Activated CD8-positive, alpha-beta T cell treated with anti-CD3 and anti-CD28 coated beads for 36 hours (primary cell): ENCODE measurements around the gene TIMP1. TPM values are rescaled to one million over a fixed set of nuclear protein-coding genes. Genes with fewer than 3 reads are reported as not detected.

Source experiments
- ATAC-seq: fragments of 200-7000 bp; cut with Tn5 transposase; one replicate; pipeline ENCODE4 v1.10.0; 2021; ENCODE audit warnings: mild to moderate bottlenecking, moderate library complexity
- CTCF ChIA-PET: fragments of 350-600 bp; sonication (Branson Sonifier 250); formaldehyde crosslinking; loops from one replicate; lab custom pipeline; 2021; ENCODE audit warnings: antibody characterized with exemption; lab: Charles Lee
- POLR2A ChIA-PET: fragments of 350-600 bp; sonication (Branson Sonifier 250); formaldehyde crosslinking; loops from one replicate; lab custom pipeline; 2021; ENCODE audit warnings: antibody characterized with exemption; lab: Charles Lee
- DNase-seq: peaks from one replicate; pipeline ENCODE4 v3.0.0-alpha.2; 2020
- H3K27ac Mint-ChIP-seq: one replicate; pipeline ENCODE4 v1.8.0; 2021; ENCODE audit warnings: mild to moderate bottlenecking, mixed read lengths
- H3K27me3 Mint-ChIP-seq: one replicate; pipeline ENCODE4 v1.8.0; 2021; ENCODE audit warnings: mixed read lengths
- H3K36me3 Mint-ChIP-seq: one replicate; pipeline ENCODE4 v1.8.0; 2021; ENCODE audit warnings: low read depth, mixed read lengths
- H3K4me1 Mint-ChIP-seq: one replicate; pipeline ENCODE4 v1.8.0; 2021; ENCODE audit warnings: low read depth, mixed read lengths
- H3K4me3 Mint-ChIP-seq: one replicate; pipeline ENCODE4 v1.8.0; 2021; ENCODE audit warnings: mild to moderate bottlenecking, moderate library complexity, mixed read lengths
- H3K9me3 Mint-ChIP-seq: one replicate; pipeline ENCODE4 v1.8.0; 2021; ENCODE audit warnings: mixed read lengths
- intact Hi-C: fragments of 100-400 bp; cut with micrococcal nuclease; formaldehyde crosslinking; loops from one replicate; pipeline ENCODE4 v1.10.0; 2022
- total RNA-seq, 2 experiments: library from RNA; stranded (reverse); gene quantifications; one replicate each; pipeline ENCODE4 v1.2.3, GENCODE V29; 2021
- TF ChIP-seq, protein P1 (sequence below): fragments of 200-600 bp; IDR thresholded peaks from one replicate; pipeline ENCODE4 v1.8.0; 2022; ENCODE audit warnings: antibody characterized with exemption, mild to moderate bottlenecking

Gene TIMP1
- total RNA-seq, 2 experiments from 2014 or later: 3.0 to 4.3 TPM

GRCh38 chrX:47612418-47612817, 30.2 kb downstream of the TIMP1 start:
- Mint-ChIP-seq H3K9me3 (no peaks in the 10 kb centered on the region), H3K4me3 (no peak overlapping the region), H3K27ac (no peak overlapping the region), H3K27me3 (no peaks in the 10 kb centered on the region), H3K36me3 (no peaks in the 10 kb centered on the region), H3K4me1 (peaks cover 5% of the 10 kb centered on the region)
- TF ChIP-seq, protein P1, sequence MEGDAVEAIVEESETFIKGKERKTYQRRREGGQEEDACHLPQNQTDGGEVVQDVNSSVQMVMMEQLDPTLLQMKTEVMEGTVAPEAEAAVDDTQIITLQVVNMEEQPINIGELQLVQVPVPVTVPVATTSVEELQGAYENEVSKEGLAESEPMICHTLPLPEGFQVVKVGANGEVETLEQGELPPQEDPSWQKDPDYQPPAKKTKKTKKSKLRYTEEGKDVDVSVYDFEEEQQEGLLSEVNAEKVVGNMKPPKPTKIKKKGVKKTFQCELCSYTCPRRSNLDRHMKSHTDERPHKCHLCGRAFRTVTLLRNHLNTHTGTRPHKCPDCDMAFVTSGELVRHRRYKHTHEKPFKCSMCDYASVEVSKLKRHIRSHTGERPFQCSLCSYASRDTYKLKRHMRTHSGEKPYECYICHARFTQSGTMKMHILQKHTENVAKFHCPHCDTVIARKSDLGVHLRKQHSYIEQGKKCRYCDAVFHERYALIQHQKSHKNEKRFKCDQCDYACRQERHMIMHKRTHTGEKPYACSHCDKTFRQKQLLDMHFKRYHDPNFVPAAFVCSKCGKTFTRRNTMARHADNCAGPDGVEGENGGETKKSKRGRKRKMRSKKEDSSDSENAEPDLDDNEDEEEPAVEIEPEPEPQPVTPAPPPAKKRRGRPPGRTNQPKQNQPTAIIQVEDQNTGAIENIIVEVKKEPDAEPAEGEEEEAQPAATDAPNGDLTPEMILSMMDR: no peak
- intact Hi-C loops: no loop called here
- no peak for DNase-seq
- no peak for ATAC-seq
- ChIA-PET POLR2A (interaction anchor here (1.6 kb wide), 1 partner anchor 14 kb away, joined by 3 read pairs; no protein-coding TSS in a partner anchor), CTCF (no interaction called here)

GRCh38 chrX:47613082-47613481, 30.8 kb downstream of the TIMP1 start:
- POLR2A ChIA-PET: interaction anchor here (1.6 kb wide), 1 partner anchor 15 kb away, joined by 3 read pairs; no protein-coding TSS in a partner anchor
- DNase-seq (peak; percentile 11), ATAC-seq (no peak)
- Mint-ChIP-seq H3K27ac (no peak overlapping the region), H3K27me3 (no peaks in the 10 kb centered on the region), H3K9me3 (no peaks in the 10 kb centered on the region), H3K36me3 (no peaks in the 10 kb centered on the region), H3K4me1 (peaks cover 5% of the 10 kb centered on the region), H3K4me3 (no peak overlapping the region)
- CTCF ChIA-PET: no interaction called here
- intact Hi-C loops: no loop called here
- TF ChIP-seq, protein P1: no peak

GRCh38 chrX:47614618-47615017, 32.4 kb downstream of the TIMP1 start:
- intact Hi-C loops: no loop called here
- Mint-ChIP-seq H3K9me3 (no peaks in the 10 kb centered on the region), H3K27me3 (peaks cover 7% of the 10 kb centered on the region)

GRCh38 chrX:47618923-47619485, 36.8 kb downstream of the TIMP1 start:
- Mint-ChIP-seq H3K9me3 (no peaks in the 10 kb centered on the region), H3K36me3 (no peaks in the 10 kb centered on the region), H3K27ac (no peak overlapping the region), H3K4me3 (peak overlapping the region; percentile 53), H3K27me3 (peaks cover 7% of the 10 kb centered on the region), H3K4me1 (peaks cover 11% of the 10 kb centered on the region)
- intact Hi-C loops: no loop called here
- DNase-seq (no peak), ATAC-seq (no peak)
- POLR2A ChIA-PET: no interaction called here
- TF ChIP-seq, protein P1: no peak
- CTCF ChIA-PET: no interaction called here

More at GRCh38 chrX:47614618-47615017, 32.4 kb downstream of the TIMP1 start:
- TF ChIP-seq, protein P1: no peak
- Mint-ChIP-seq H3K4me1 (no peaks in the 10 kb centered on the region), H3K27ac (no peak overlapping the region), H3K4me3 (no peak overlapping the region), H3K36me3 (no peaks in the 10 kb centered on the region)
- ChIA-PET POLR2A (no interaction called here), CTCF (no interaction called here)
- DNase-seq (no peak), ATAC-seq (no peak)

GRCh38 chrX:47619486-47620302, 37.5 kb downstream of the TIMP1 start, which contains the start of gene SYN1:
SYN1 (minus strand) TSS chrX:47619857; CDS start chrX:47619728, 129 bp downstream.
- TF ChIP-seq, protein P1: no peak
- DNase-seq (peak; percentile 82), ATAC-seq (peak; percentile 84)
- intact Hi-C loops: loop anchor here (10.0 kb wide), 1 partner anchor 55 kb away; the partner anchor contains the start of gene ARAF
- POLR2A ChIA-PET: interaction anchor here (1.0 kb wide), 1 partner anchor 18 kb away, joined by 3 read pairs; no protein-coding TSS in a partner anchor
- H3K36me3 Mint-ChIP-seq: no peaks in the 10 kb centered on the region
- peak within 1 kb of the TSS; percentile 54 for H3K4me3 Mint-ChIP-seq
- peaks cover 7% of the 10 kb centered on the region for H3K27me3 Mint-ChIP-seq
- H3K4me1 Mint-ChIP-seq: peaks cover 14% of the 10 kb centered on the region
- H3K9me3 Mint-ChIP-seq: no peaks in the 10 kb centered on the region
- CTCF ChIA-PET: no interaction called here
- H3K27ac Mint-ChIP-seq: no peak within 1 kb of the TSS
